ENCODE data around the gene ZNF839.

GRCh38 chr14:102280376-102280962, 39.1 kb upstream of the ZNF839 start:
- TF ChIP-seq CTCF (IDR thresholded peaks at IDR 0.05) (no peak), POLR2A (IDR thresholded peaks at IDR 0.05) (no peak)

Data from adrenal gland (tissue), 5 donors.